Measurements from ENCODE around the gene WSCD1.

Gene WSCD1

DNA sequence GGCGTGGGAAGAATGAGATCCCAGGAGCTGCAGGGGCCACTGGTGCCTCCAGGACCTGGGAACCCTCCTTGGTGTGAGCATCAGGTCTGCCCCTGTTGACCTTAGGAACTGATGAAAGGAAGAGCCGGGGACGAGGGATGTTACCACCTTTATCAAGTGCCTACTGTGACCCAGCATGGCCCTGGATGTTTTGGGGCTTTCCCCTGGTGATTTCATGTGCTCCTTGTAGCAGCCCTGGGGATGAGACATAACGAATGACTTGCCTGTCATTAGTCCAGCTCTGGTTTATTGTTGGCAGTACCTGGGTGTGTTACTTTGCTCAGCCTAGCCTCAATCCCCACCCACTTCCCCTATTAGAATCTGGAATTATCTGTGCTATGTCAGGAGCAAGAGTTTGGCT is 39.9 kb downstream of the WSCD1 start:
- DNase-seq, result no peak

DNA sequence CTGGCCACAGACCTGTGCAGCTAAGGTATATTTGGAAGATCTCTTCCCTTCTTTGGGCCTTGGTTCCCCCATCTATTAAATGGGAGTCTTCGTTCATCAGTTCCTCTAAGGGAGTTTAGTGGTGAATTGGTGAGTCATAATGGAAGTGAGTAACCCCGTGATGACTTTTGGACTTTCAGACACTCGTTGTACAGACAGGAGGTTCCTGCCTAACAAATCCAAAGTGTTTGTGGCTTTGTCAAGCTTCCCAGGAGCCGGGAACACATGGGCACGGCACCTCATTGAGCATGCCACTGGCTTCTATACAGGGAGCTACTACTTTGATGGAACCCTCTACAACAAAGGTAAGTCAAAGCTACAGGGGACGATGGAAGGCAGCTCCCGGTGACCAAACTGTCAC is 40.4 kb downstream of the WSCD1 start:
- no peak for DNase-seq

DNA sequence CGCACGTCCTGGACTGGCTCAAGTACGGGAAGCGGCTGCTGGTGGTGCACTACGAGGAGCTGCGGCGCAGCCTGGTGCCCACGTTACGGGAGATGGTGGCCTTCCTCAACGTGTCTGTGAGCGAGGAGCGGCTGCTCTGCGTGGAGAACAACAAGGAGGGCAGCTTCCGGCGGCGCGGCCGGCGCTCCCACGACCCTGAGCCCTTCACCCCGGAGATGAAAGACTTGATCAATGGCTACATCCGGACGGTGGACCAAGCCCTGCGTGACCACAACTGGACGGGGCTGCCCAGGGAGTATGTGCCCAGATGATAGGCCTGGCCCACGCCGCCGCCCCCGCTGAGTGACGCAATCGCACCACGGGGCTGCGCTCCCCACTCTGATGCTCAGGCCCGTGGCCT is 50.2 kb downstream of the WSCD1 start:
- no peak for DNase-seq

DNA sequence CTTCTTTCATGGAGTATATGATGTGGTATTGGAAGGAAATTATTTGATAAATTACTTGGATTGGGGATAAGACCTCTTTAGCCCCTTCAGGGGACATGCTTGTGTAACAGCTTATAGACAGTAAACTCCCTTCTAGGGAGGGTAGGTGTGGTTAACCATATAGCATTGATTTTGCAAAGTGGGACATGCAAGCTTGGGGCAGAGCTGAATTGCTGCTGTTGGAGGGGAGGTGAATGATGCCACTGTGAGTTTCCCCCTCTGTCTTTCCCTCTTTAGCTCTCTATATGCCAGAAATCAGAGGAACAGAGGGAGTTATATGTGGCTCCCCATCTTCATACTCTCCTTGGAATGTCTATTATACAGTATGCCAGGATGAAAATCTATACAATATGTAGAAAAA is 54.7 kb downstream of the WSCD1 start:
- DNase-seq, result no peak

DNA sequence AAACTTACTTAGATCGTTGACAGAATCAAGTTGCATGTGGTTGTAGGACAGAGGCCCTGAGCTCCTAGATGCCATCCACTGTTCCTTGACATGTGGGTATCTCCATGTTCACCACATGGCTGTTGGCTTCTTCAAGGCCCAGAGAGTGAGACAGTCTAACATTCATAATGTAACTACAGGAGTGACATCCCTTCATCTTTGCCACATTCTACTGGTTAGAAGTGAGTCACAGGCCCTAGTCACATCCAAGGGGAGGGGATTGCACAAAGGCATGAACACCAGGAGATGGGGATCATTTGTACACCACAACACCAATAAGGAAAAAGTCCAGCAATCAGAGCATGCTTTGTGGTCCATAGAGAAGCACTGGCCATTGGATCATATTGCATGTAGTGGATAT is 56.6 kb downstream of the WSCD1 start:
- no peak for DNase-seq

DNA sequence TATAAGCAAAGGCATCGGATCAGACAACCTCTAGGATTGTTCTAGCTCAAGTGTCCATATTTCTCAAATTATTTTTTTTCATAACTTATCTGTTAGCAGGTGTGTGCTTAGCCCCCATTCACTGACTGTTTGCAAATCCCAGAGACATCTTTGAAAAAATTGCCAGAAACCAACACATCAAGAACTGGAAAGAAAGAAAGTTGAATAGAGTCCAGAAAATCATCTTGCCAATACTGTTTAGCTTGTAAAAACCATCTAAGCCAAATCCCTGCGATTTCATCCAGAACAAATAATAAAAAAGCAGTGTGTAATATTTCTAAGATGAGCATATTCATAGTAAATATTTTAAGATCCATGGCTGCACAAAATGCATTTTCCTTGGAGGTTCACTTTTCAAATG is 64.5 kb downstream of the WSCD1 start:
- DNase-seq, result no peak

DNA sequence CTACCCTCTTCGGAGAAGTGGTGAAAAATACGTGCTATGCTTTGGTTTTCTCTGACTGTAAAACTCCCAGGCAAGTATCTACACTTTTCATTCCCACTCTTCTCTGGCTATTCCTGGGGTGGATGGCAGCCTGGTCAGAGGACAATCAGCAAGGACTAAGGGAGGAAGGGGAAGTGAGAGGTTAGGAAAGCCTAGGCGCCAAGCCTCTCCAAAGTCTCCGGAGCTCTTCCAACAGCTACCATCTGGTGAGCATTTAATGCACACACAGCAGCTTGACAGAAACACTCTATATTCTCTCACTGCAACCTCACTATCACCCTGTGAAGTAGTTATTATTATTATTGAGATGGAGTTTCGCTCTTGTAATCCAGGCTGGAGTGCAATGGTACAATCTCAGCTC is 65.1 kb downstream of the WSCD1 start:
- DNase-seq, result no peak

DNA sequence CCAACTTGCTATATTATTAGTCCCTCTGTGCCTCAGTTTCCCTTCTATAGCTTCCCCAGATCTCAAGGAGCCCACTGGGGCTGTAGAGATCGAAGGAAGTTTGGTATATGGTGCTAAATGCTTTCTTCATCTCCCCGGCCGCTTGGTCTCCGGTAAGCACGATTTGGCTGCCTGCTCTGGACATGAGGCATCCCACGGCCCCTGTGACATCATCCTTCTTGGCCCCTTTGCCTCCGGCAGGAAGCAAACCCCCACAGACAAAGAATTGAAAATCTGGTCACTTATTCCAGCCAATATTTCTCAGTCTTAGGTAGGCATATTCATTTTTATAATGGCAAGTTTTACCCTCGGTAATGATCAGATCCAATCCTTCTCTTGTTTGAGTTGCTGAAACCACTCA is 65.8 kb downstream of the WSCD1 start:
- no peak for DNase-seq

DNA sequence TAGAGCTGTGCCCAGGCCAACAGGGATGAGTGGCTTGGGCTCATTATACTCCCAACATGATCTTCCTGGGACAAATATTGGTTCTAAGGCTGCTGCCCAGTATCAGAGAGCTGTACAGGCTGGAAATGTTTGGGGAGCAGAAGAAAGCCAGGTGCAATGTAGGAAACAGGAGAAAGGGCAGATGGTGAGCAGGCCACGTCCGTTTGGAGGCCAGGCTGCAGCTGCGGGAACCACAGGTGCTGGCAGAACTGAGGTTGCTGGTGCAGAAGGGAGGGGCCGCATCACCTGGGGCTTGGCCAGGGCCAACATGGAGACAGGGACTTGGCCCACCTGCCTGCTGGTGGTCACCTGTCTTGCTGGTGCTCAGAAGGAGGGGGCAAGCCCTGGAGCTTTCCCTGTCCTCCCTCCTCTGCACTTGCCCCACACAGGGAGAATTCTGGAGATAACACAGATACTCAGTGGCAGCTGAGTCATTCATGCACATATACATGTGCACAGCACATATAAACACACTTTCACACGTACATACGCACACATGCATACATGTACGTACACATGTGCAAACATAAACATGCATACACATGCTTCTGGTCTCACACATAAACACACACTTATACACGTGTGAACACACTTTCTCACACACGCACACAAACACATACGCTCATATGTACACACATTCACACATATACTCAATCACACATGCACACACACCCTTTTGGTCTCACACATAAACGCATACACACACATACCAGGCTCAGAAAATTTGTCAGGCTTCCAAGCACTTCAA is 67.7 kb downstream of the WSCD1 start:
- DNase-seq, result no peak

DNA sequence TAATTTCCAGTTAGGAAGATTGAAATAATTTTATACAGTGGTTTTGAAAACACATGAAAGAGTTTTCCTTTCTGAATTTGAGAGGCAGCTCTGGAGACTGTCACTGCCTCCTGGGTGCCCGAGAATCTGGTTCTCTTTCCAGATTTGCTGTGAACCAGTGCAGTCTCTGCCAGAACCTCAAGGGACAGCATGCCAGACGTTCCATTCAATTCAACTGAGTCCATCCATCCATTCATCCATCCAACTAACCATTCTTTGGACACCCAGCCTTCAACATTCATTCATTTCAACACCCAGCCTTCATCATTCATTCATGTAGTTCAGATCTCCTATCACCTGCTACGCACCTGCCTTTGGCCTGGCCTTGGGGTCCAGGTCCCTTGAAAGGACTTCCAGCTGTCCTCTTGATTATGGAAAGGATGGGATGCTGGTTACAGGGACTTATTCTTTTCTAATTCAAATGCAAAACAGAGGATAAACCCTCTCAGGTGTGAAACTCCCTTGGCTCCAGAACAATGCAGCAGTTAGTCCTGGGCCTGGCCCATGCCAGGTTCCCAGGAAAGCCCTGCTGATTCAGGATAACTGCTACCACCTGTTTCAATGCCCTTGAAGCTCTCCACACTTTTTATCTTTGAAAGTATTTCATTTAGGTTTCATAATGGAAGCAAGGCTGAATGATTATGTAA is 68.7 kb downstream of the WSCD1 start:
- no peak for DNase-seq

DNA sequence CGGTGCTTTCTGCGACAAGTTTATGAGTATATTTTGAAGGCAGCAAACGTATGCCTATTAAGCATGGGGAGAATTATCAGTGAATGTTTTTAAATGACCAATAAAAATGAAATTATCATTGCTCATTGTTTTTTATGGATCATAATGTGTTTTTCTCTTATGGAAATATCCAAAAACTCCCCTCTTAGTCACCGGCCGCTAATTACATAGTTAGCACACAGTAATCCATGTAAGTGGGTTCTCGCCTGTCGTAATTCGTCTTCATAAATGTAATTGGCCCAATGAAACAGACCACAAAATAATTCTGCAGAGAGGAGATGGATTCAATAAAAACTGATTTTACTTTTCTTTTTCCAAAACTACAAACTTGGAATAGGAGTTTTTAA is 69.3 kb downstream of the WSCD1 start:
- DNase-seq, result no peak

DNA sequence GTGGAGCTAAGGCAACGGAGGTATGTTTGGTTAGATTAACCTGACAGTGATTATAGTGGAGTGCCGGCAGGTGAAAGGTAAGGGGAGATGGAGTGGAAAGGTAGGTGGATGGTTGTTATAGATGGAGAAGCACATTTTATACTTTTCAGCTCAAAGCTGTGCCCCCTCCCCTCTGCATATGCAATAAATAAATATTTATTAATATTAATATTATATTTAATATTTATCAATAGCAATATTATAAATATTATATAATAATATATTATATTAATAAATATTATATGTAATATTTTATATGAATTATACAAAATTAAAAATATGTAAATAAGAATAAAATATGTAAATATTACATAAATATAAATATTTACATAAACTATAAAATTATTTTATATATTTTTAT is 70.0 kb downstream of the WSCD1 start:
- DNase-seq, result no peak

DNA sequence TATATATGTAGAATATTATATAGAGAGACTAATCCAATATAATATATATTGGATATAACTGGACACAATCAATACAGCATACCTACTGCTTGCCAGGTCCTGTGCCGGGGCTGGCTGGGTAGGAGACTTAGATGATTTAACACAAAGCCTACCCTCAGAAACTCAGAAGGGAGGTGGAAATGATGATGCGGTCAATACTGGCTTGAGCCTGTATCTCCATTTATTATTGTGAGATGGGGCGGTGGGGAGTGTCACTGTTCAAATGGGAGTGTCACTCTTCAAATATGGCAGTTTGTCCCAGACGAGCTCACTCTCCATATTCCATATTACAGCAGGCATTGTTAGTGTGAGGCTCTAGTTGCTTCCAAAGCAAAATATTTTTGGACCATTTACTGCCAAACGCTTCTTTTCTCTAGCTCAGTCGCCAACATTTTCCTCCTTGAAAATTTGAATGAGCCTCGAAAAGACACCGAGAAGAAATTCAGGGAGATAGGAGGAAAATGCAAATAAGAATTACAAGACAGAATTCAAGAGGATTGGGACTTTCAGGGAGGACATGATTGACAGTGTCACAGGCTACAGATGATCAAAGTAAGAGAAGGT is 70.7 kb downstream of the WSCD1 start:
- DNase-seq, result no peak

DNA sequence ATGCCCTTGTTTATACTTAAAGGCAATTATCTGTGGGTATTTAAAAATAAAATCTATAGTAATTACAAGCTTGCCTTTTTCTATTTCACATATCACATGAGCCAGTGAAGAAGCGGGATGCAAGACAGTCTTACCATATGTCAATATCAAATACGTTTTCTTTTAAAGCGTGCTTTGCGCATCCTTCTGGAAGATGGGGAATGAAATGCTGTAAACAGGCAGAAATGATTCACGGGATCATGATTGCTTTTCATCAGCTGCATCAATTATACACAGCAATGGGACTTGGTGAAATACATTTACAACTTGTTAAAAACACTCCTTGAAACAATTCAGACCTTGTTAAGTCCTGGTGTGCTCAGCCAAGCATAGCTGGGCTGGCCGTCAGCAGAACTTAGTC is 72.5 kb downstream of the WSCD1 start:
- DNase-seq, result no peak

DNA sequence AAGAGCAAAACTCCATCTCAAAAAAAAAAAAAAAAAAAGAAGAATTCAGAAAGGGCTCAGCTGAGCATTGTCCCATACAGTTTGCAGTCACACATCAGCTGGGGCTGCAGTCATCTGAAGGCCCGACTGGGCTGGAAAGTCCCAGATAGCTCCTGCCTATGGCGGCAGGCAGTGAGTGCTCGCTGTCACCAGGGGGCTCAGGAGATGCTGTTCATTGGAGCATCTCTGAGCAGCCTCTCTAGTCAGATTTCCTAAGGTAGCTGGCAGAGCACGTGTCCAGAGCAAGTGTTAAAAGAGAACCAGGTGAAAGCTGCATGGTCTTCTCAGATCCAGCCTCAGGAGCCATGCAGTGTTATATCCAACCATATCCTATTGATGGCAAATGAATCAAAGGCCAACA is 75.8 kb downstream of the WSCD1 start:
- DNase-seq, result no peak

DNA sequence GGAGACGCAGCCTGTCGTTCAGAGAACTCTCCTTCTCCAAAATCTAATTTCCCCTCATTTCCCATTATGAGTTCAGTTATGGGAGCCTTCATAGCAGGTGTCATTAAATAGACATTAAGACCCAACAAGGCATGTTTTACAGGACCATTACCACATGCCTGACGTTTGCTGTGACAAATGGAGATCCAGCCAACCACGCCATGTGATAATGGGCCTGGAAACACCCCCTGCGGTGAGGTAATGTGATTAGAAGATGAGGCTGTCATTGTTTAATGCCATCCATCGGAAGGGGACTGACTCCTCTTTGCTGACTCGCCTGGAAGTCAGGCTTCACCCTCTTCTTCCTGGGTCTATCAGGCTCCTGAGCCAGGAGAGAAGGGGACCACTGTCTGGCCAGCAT is 76.9 kb downstream of the WSCD1 start:
- DNase-seq, result no peak

DNA sequence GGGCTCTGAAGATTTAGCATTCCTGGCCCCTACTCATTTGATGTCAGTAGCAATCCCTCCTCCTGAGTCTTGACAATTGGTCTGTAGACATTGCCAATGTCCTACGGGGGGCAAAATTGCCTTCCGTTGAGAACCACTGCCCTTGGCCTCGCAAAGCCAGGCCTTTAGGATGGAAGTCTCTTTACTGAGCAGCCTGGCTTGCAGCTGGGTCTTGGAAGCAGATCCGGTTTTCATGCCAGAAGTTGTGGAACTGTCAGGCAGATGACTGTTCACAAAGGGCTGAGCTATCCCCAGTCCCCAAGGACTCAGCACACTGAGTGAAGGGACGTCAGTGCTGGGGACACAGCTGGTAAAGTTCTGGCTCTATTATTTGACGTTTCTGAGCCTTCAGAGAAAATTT is 83.2 kb downstream of the WSCD1 start:
- DNase-seq, result no peak

DNA sequence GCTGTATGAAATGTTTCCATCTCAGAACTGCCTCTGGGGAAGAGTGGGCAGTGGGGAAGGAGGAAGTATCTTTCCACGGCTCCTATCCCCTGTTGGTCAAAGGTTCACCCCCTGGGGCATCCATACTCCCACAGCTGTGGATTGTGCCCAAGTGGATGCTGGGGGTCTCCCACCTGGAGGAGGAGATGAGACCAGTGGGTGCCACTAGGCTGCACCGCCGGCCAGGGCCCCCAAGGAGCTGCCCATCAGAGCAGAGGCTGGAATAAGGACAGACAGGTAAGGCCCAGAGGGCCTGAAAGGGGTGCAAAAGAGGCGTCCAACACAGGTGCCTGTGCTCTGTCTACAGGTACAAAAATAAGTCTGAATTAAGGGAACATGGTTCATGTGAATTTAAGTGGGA is 87.5 kb downstream of the WSCD1 start:
- DNase-seq, result no peak

DNA sequence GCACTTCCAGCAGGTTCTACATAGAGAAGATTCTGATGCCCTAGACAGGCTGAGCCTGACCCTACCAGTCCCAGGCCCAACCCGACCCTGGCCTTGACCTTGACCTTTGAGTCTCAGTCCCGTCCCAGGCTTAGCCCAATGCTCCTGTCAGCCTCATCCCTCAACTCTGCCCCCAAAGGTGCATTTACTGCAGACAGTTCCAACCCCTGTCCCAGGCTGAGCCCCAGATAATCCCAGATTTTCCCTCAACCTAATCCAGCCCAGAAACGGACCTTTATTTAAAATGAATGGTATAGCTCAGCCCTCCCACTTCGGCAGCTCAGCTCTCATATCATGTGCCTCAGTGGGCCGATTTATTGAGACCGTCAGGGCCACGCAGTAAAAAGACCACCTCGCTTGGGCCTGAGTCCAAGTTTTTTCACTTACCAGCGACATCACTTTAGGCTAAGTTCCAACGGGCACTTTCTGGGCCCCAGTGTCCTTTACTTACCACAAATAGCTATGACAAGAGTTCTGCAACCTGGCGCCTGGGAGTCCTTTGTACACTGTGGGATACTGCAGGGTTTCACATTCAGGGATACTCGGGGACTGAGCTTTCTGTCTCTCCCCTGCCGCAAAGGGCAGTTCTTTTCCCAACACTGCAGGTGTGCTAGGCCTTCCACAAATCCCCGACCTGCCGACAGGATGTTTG is 89.5 kb downstream of the WSCD1 start:
- no peak for DNase-seq

DNA sequence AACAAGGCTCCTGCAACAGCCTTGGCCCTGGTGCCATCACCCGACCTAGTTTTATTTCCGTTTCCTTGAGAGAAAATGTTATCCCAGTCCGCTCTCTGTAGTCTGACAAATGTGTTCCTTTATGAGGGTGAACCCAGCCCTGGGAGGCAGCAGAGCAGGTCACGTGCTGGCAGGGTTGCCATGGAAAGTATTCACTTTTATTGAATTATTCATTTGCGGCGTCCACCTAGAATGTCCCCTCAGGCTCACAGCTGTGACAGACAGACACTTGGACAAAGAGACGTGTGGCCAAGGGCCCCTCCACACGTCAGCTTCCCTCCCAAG is 90.0 kb downstream of the WSCD1 start:
- no peak for DNase-seq

DNA sequence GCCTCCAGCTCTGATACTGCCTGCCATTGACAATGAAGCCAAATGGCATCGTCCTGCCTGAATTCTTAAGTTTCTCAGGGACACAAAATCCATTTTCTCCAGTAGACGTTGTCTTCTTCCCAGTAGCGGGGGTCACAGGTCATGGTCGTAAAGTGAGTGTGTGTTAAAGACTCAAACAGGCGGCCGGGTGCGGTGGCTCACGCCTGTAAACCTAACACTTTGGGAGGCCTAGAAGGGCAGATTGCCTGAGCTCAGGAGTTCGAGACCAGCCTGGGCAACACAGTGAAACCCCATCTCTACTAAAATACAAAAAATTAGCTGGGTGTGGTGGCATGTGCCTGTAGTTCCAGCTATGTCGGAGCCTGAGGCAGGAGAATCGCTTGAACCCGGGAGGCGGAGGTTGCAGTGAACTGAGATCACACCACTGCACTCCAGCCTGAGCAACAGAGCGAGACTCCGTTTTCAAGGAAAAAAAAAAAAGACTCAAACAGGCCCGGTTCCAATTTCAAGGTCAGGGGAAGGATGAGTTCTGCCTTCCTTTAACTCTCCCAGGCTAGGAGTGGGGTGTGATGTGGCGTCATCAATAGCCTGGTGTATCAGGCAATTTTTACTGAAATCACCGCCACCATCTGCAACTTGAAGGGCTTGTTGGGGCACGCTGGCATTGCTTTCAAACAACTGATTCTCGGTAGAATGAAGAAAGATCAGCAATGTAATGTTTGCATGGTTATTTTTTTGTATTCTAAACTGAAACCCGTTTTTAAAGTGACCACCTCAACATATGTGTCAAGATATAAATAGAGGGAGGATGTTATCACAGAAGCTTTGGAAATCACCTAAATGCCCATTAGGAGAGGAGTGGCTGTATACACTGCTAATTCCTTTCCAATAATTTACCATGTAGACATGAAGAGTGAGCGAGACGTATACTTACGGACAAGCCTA is 91.0 kb downstream of the WSCD1 start:
- DNase-seq, result no peak

DNA sequence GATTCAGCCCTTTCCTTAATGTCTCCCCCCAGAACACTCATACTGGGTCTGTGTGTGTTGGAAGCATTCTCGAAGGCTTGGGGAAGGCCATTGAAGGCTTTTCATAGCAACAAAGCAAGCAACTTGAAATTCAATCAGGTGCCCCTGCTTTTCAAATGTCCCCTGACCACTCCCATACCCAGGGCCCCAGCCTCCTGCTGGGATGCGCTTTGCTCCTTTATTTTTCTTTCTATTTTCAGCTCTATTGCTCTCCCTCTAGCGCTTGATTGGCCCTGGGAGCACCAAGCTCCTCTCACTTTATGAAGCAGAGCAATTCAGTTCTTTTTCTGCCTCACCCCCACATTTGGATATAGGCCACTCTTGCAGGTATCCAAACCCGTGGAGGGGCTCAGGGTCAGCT is 92.0 kb downstream of the WSCD1 start:
- no peak for DNase-seq

DNA sequence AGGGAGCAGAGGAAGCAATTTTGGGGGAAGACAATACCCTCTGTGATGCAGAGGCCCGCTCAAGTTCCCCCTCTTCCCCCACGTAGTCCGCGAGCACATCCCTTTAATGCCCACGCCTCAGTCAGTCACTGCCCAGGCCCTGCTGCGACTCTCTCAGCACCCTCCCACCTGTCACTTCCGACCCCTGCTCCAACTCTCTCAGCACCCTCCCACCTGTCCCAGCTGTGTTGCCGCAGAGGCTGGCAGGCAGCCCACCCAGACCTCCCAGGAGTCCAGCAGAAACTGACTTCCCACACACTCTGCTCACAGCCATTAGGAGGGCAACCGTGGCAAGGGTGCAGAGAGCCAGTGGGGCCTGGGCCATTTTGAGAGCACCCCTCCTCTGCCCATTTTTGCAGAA is 92.7 kb downstream of the WSCD1 start:
- no peak for DNase-seq
